Body of pancreas (tissue), 4 donors: ENCODE data around the gene SYNPO2. TPM values are rescaled to one million over a fixed set of nuclear protein-coding genes. Genes with fewer than 3 reads are reported as not detected.
A peak's percentile ranks its signal among the peaks of the same experiment; 100 is the strongest.

Experiments
- ATAC-seq: fragments of 150-250 bp; one replicate; pipeline ENCODE4 v1.9.1; 2016
- DNase-seq, 4 donors: peaks; one replicate each; pipeline ENCODE4 v3.0.0-alpha.2; 2019
- H3K27ac ChIP-seq, 4 donors: fragments of 200-600 bp; sonication (generic); 1 replicate in 3 of 4; 2 replicates in 1 of 4; pipeline versions ENCODE4 v1.5.1 to v1.6.1; 2016 to 2019; ENCODE audit warnings: mild to moderate bottlenecking in 1 of 4, mixed read lengths in 1 of 4, moderate library complexity in 1 of 4
- H3K27me3 ChIP-seq, 2 donors: fragments of 200-600 bp; sonication (generic); one replicate each; pipeline ENCODE4 v1.6.0; 2016; ENCODE audit warnings: mild to moderate bottlenecking in 1 of 2
- H3K36me3 ChIP-seq, 2 donors: fragments of 200-600 bp; sonication (generic); replicated peaks in 1 of 2; 2 replicates each; pipeline ENCODE4 v1.5.1; 2016; ENCODE audit warnings: low read depth in 2 of 2; ENCODE audit not compliant: insufficient read depth in 1 of 2
- H3K4me1 ChIP-seq: fragments of 200-600 bp; sonication (generic); one replicate; pipeline ENCODE4 v1.6.0; 2016
- H3K4me3 ChIP-seq, 2 donors: fragments of 200-600 bp; sonication (generic); 1 replicate in 1 of 2; 2 replicates in 1 of 2; pipeline ENCODE4 v1.5.1; 2016 to 2019
- H3K9me3 ChIP-seq, 3 donors: fragments of 200-600 bp; sonication (generic); 1 replicate in 2 of 3; 2 replicates in 1 of 3; pipeline ENCODE4 v1.5.1; 2016
- CTCF ChIP-seq, 7 experiments: fragments of 450-650 bp in 4 of 7; fragments of 200-600 bp in 3 of 7; sonication (generic) in 3 of 7; IDR thresholded peaks; one replicate each; pipeline ENCODE4 v1.5.1; 2016 to 2019; ENCODE audit warnings: antibody characterized with exemption in 7 of 7
- POLR2A ChIP-seq, 3 donors: fragments of 450-650 bp; IDR thresholded peaks; one replicate each; pipeline ENCODE4 v1.6.1; 2016; ENCODE audit warnings: antibody characterized with exemption in 3 of 3, mild to moderate bottlenecking in 2 of 3
- WGBS, 2 donors: methylation state at CpG; one replicate each; pipeline ENCODE4 v1.1.5; 2017; 5-methylcytosine and 5-hydroxymethylcytosine counted together
- intact Hi-C: fragments of 100-400 bp; cut with DNase I; formaldehyde crosslinking; loops from one replicate; pipeline ENCODE4 v1.15.1; 2023
- total RNA-seq, 2 donors: library from RNA; depleted of rRNA; stranded (reverse); fragments of >200 nt; gene quantifications; one replicate each; pipeline ENCODE4 v1.1.0, GENCODE V29; 2016

The SYNPO2 gene
- total RNA-seq, 2 donors from 2014 or later, result 7.6 to 19.5 TPM

GRCh38 chr4:119098306-119098705 lies 209.7 kb downstream of the SYNPO2 start:
- DNase-seq (no peak), ATAC-seq (no peak)
- no peaks in the 10 kb centered on the region for H3K9me3 ChIP-seq
- H3K27ac ChIP-seq, result no peak overlapping the region
- H3K4me1 ChIP-seq, result no peaks in the 10 kb centered on the region
- 93 to 96% methylated on average over 1 of the region's 1 CpG for WGBS, 2 donors
- no peaks in the 10 kb centered on the region for H3K36me3 ChIP-seq
- no peak overlapping the region for H3K4me3 ChIP-seq
- H3K27me3 ChIP-seq, result no peaks in the 10 kb centered on the region
- intact Hi-C loops, result no loop called here
- TF ChIP-seq POLR2A (IDR thresholded peaks at IDR 0.05) (no peak), CTCF (IDR thresholded peaks at IDR 0.05) (no peak)

GRCh38 chr4:119099227-119099810 lies 210.7 kb downstream of the SYNPO2 start:
- ATAC-seq, result peak; percentile 47
- DNase-seq, result no peak
- H3K4me3 ChIP-seq, result no peak overlapping the region
- no peaks in the 10 kb centered on the region for H3K9me3 ChIP-seq
- intact Hi-C loops, result no loop called here
- no peaks in the 10 kb centered on the region for H3K4me1 ChIP-seq
- H3K27me3 ChIP-seq, result no peaks in the 10 kb centered on the region
- no peak overlapping the region for H3K27ac ChIP-seq
- H3K36me3 ChIP-seq, result no peaks in the 10 kb centered on the region
- WGBS, 2 donors, result 28 to 73% methylated on average over 1 of the region's 1 CpG
- no peak for TF ChIP-seq POLR2A (IDR thresholded peaks at IDR 0.05)
- TF ChIP-seq CTCF (IDR thresholded peaks at IDR 0.05), result no peak

- no peak overlapping the region for H3K27ac ChIP-seq
- intact Hi-C loops, result no loop called here
- H3K27me3 ChIP-seq, result no peaks in the 10 kb centered on the region
- H3K4me1 ChIP-seq, result peaks cover 1% of the 10 kb centered on the region
- 0 to 36% methylated on average over 1 of the region's 1 CpG for WGBS, 2 donors
- TF ChIP-seq POLR2A (IDR thresholded peaks at IDR 0.05) (no peak), CTCF (IDR thresholded peaks at IDR 0.05) (no peak)
- H3K4me3 ChIP-seq, result no peak overlapping the region
- no peaks in the 10 kb centered on the region for H3K36me3 ChIP-seq
- no peak for DNase-seq
- ATAC-seq, result no peak
- H3K9me3 ChIP-seq, result no peaks in the 10 kb centered on the region
These were observed 212.0 kb downstream of the SYNPO2 start for GRCh38 chr4:119100655-119101054.

GRCh38 chr4:119103263-119103662 lies 214.6 kb downstream of the SYNPO2 start:
- peak in 2 of 4 donors; percentile 15 to 22 for DNase-seq
- Histone ChIP-seq H3K27ac (no peak overlapping the region), H3K4me1 (peaks cover 12% of the 10 kb centered on the region)

More at GRCh38 chr4:119103263-119103662, 214.6 kb downstream of the SYNPO2 start:
- H3K9me3 ChIP-seq, result no peaks in the 10 kb centered on the region
- H3K36me3 ChIP-seq, result no peaks in the 10 kb centered on the region
- TF ChIP-seq CTCF (IDR thresholded peaks at IDR 0.05) (no peak), POLR2A (IDR thresholded peaks at IDR 0.05) (no peak)
- peak; percentile 79 for ATAC-seq
- H3K4me3 ChIP-seq, result no peak overlapping the region
- intact Hi-C loops, result no loop called here
- 54 to 93% methylated on average over 2 of the region's 2 CpGs for WGBS, 2 donors
- no peaks in the 10 kb centered on the region for H3K27me3 ChIP-seq
